GM19035 (cell line): Measurements from ENCODE around the gene MCHR2.
A peak's percentile ranks its signal among the peaks of the same experiment; 100 is the strongest.

Experiments
- ATAC-seq: cut with Tn5 transposase; IDR thresholded peaks from one replicate; pipeline ENCODE4 v1.9.1; 2021; ENCODE audit not compliant: unreplicated experiment

Gene MCHR2

GRCh38 chr6:99905209-99906106 is 88.6 kb downstream of the MCHR2 start:
- peak; percentile 84 for ATAC-seq

- ATAC-seq = no peak
These were observed 92.2 kb downstream of the MCHR2 start for GRCh38 chr6:99901596-99902384.

GRCh38 chr6:99894815-99895214 is 99.2 kb downstream of the MCHR2 start:
- no peak for ATAC-seq

GRCh38 chr6:99887066-99887465 is 107.0 kb downstream of the MCHR2 start:
- no peak for ATAC-seq

GRCh38 chr6:99885051-99885450 is 109.0 kb downstream of the MCHR2 start:
- ATAC-seq = no peak

- ATAC-seq = no peak
These were observed 111.8 kb downstream of the MCHR2 start for GRCh38 chr6:99882128-99882702.

- no peak for ATAC-seq
These were observed 114.6 kb downstream of the MCHR2 start for GRCh38 chr6:99879431-99879830.

GRCh38 chr6:99875068-99875467 is 119.0 kb downstream of the MCHR2 start:
- no peak for ATAC-seq

GRCh38 chr6:99873084-99873483 is 120.9 kb downstream of the MCHR2 start:
- ATAC-seq = no peak

- no peak for ATAC-seq
These were observed 122.4 kb downstream of the MCHR2 start for GRCh38 chr6:99871641-99872040.
